VCaP (cell line): ENCODE data around the gene TFG.

Experiments used
- H3K27ac ChIP-seq: fragments of 450-650 bp; 2 replicates; pipeline ENCODE4 v1.5.1; 2017
- CTCF ChIP-seq: fragments of 450-650 bp; conservative IDR thresholded peaks from 2 replicates; pipeline ENCODE4 v1.5.1; 2017; ENCODE audit warnings: mild to moderate bottlenecking, moderate library complexity

TFG gene

GRCh38 chr3:100726706-100727105 is 17.4 kb downstream of the TFG start:
- H3K27ac ChIP-seq, result no peak overlapping the region
- no peak for TF ChIP-seq CTCF

- H3K27ac ChIP-seq, result no peak overlapping the region
- no peak for TF ChIP-seq CTCF
Observed at GRCh38 chr3:100730524-100730923, 21.2 kb downstream of the TFG start.

GRCh38 chr3:100732435-100732834 is 23.1 kb downstream of the TFG start:
- no peak for TF ChIP-seq CTCF
- H3K27ac ChIP-seq, result no peak overlapping the region

- TF ChIP-seq CTCF, result peak; percentile 65
- H3K27ac ChIP-seq, result no peak overlapping the region
Observed at GRCh38 chr3:100737334-100737733, 28.0 kb downstream of the TFG start.

- H3K27ac ChIP-seq, result no peak overlapping the region
- TF ChIP-seq CTCF, result no peak
Observed at GRCh38 chr3:100740207-100740606, 30.9 kb downstream of the TFG start.

GRCh38 chr3:100743535-100743934 is 34.2 kb downstream of the TFG start:
- no peak for TF ChIP-seq CTCF
- H3K27ac ChIP-seq, result no peak overlapping the region

GRCh38 chr3:100744671-100745070 is 35.4 kb downstream of the TFG start:
- no peak for TF ChIP-seq CTCF
- H3K27ac ChIP-seq, result no peak overlapping the region

GRCh38 chr3:100745617-100746016 is 36.3 kb downstream of the TFG start:
- no peak overlapping the region for H3K27ac ChIP-seq
- TF ChIP-seq CTCF, result no peak
